GM18519 (cell line): Measurements from ENCODE around the gene ANKRD10.

Experiments
- ATAC-seq: cut with Tn5 transposase; IDR thresholded peaks from one replicate; pipeline ENCODE4 v1.9.1; 2021; ENCODE audit warnings: mild to moderate bottlenecking, moderate library complexity; ENCODE audit not compliant: unreplicated experiment, low FRiP score

ANKRD10 gene

GRCh38 chr13:110835721-110836604 lies 78.9 kb downstream of the ANKRD10 start:
- no peak for ATAC-seq

- no peak for ATAC-seq
Observed at GRCh38 chr13:110834572-110834971, 80.3 kb downstream of the ANKRD10 start.

- no peak for ATAC-seq
Observed at GRCh38 chr13:110832531-110832930, 82.3 kb downstream of the ANKRD10 start.

GRCh38 chr13:110832205-110832479 lies 82.7 kb downstream of the ANKRD10 start:
- no peak for ATAC-seq

- ATAC-seq = no peak
Observed at GRCh38 chr13:110831437-110832204, 83.2 kb downstream of the ANKRD10 start.

- no peak for ATAC-seq
Observed at GRCh38 chr13:110830800-110831371, 84.0 kb downstream of the ANKRD10 start.

- no peak for ATAC-seq
Observed at GRCh38 chr13:110830331-110830730, 84.5 kb downstream of the ANKRD10 start.

- no peak for ATAC-seq
Observed at GRCh38 chr13:110829486-110829885, 85.4 kb downstream of the ANKRD10 start.

GRCh38 chr13:110828705-110829104 lies 86.2 kb downstream of the ANKRD10 start:
- no peak for ATAC-seq
